ENCODE results near the gene KDM1A. TPM values are rescaled to one million over a fixed set of nuclear protein-coding genes. Genes with fewer than 3 reads are reported as not detected.

Gene KDM1A
- total RNA-seq, 4 donors from 2014 or later, result 37.8 to 64.1 (median 62.3) TPM

- WGBS, 2 donors, result 42 to 47% methylated on average over 4 of the region's 4 CpGs
- Histone ChIP-seq H3K36me3 (no peaks in the 10 kb centered on the region), H3K4me1 (peaks cover 18 to 95% (median 52%) of the 10 kb centered on the region in 3 donors), H3K9me3 (no peaks in the 10 kb centered on the region), H3K27ac (peak overlapping the region; percentile 10 to 77 (median 48)), H3K27me3 (no peaks in the 10 kb centered on the region), H3K4me3 (no peak overlapping the region)
- DNase-seq, result no peak
- intact Hi-C loops (cut with DNase I), result no loop called here
- TF ChIP-seq CTCF (IDR thresholded peaks at IDR 0.05) (no peak), POLR2A (IDR thresholded peaks at IDR 0.05) (no peak)
These were observed 106.2 kb downstream of the KDM1A start for GRCh38 chr1:23125489-23125888.

GRCh38 chr1:23126200-23126599 is 106.9 kb downstream of the KDM1A start:
- Histone ChIP-seq H3K9me3 (no peaks in the 10 kb centered on the region), H3K27ac (peak overlapping the region; percentile 18 to 77 (median 48)), H3K27me3 (no peaks in the 10 kb centered on the region), H3K4me3 (no peak overlapping the region), H3K36me3 (no peaks in the 10 kb centered on the region), H3K4me1 (peaks cover 18 to 90% (median 52%) of the 10 kb centered on the region in 3 donors)
- 27 to 38% methylated on average over 1 of the region's 1 CpG for WGBS, 2 donors
- intact Hi-C loops (cut with DNase I), result no loop called here
- no peak for TF ChIP-seq POLR2A (IDR thresholded peaks at IDR 0.05)
- no peak for TF ChIP-seq CTCF (IDR thresholded peaks at IDR 0.05)
- DNase-seq, result no peak

GRCh38 chr1:23126801-23127200 is 107.5 kb downstream of the KDM1A start:
- 35 to 44% methylated on average over 3 of the region's 3 CpGs for WGBS, 2 donors

GRCh38 chr1:23129846-23130245 is 110.6 kb downstream of the KDM1A start:
- intact Hi-C loops (cut with DNase I), result no loop called here
- no peak for DNase-seq
- no peak for TF ChIP-seq POLR2A (IDR thresholded peaks at IDR 0.05)
- TF ChIP-seq CTCF (IDR thresholded peaks at IDR 0.05), result no peak
- H3K9me3 ChIP-seq, result no peaks in the 10 kb centered on the region
- H3K4me3 ChIP-seq, result no peak overlapping the region
- H3K27ac ChIP-seq, result no peak overlapping the region
- peaks cover 0 to 6% (median 0%) of the 10 kb centered on the region in 3 donors for H3K36me3 ChIP-seq
- H3K27me3 ChIP-seq, result no peaks in the 10 kb centered on the region
- H3K4me1 ChIP-seq, result peaks cover 7 to 53% (median 20%) of the 10 kb centered on the region in 3 donors

More at GRCh38 chr1:23126801-23127200, 107.5 kb downstream of the KDM1A start:
- Histone ChIP-seq H3K27me3 (no peaks in the 10 kb centered on the region), H3K27ac (peak overlapping the region; percentile 18 to 77 (median 48)), H3K36me3 (no peaks in the 10 kb centered on the region), H3K4me3 (no peak overlapping the region), H3K4me1 (peaks cover 18 to 84% (median 49%) of the 10 kb centered on the region in 3 donors), H3K9me3 (no peaks in the 10 kb centered on the region)
- no peak for TF ChIP-seq CTCF (IDR thresholded peaks at IDR 0.05)
- TF ChIP-seq POLR2A (IDR thresholded peaks at IDR 0.05), result no peak
- no peak for DNase-seq
- intact Hi-C loops (cut with DNase I), result no loop called here

GRCh38 chr1:23132033-23132432 is 112.8 kb downstream of the KDM1A start:
- WGBS, 2 donors, result 33% methylated on average over 1 of the region's 1 CpG
- Histone ChIP-seq H3K4me1 (peaks cover 0 to 32% (median 4%) of the 10 kb centered on the region in 3 donors), H3K27ac (no peak overlapping the region), H3K4me3 (no peak overlapping the region), H3K36me3 (peaks cover 0 to 6% (median 0%) of the 10 kb centered on the region in 3 donors), H3K27me3 (no peaks in the 10 kb centered on the region), H3K9me3 (no peaks in the 10 kb centered on the region)
- no peak for DNase-seq
- intact Hi-C loops (cut with DNase I), result no loop called here
- TF ChIP-seq POLR2A (IDR thresholded peaks at IDR 0.05) (no peak), CTCF (IDR thresholded peaks at IDR 0.05) (no peak)

Small RNA genes lying within 50 kb of the gene (small RNA-seq; reads per million reads assigned to genes)
- gene MIR3115 (0 reads per million in 4 donors), gene MIR4419A (0 reads per million in 4 donors)

Other genes with a start within 250 kb of the KDM1A start
- gene LACTBL1, start 46.6 kb upstream of the KDM1A start, total RNA-seq, result not detected
- not detected for gene TEX46, start 3.6 kb upstream of the KDM1A start, total RNA-seq
- gene LUZP1, start 149.4 kb downstream of the KDM1A start, total RNA-seq, result 10 to 100 TPM; 16.9 to 18.7 (median 17.9) TPM
- gene HTR1D, start 198.0 kb downstream of the KDM1A start, total RNA-seq, result not detected

Measured in esophagus squamous epithelium (tissue), 5 donors.